Rectal smooth muscle tissue (tissue), 1 donor: ENCODE data around the gene FAM229B.
"Not testable (repeated sequence)": the region's sequence is repeated elsewhere in the genome, so short reads cannot be mapped to it uniquely, and the experiment has no call there.

Source experiments
- H3K27ac ChIP-seq: one replicate; pipeline ENCODE4 v1.7.0; 2013; ENCODE audit warnings: low read depth, low read length, inconsistent platforms
- H3K27me3 ChIP-seq: one replicate; pipeline ENCODE4 v1.7.0; 2013; ENCODE audit warnings: low read length; ENCODE audit not compliant: control insufficient read depth, insufficient read depth
- H3K36me3 ChIP-seq: one replicate; pipeline ENCODE4 v1.7.0; 2013; ENCODE audit warnings: low read length; ENCODE audit not compliant: control insufficient read depth, insufficient read depth
- H3K4me1 ChIP-seq: one replicate; pipeline ENCODE4 v1.7.0; 2013; ENCODE audit warnings: low read length; ENCODE audit not compliant: control insufficient read depth, insufficient read depth
- H3K4me3 ChIP-seq: one replicate; pipeline ENCODE4 v1.7.0; 2013; ENCODE audit warnings: low read length
- H3K9ac ChIP-seq: one replicate; pipeline ENCODE4 v1.7.0; 2013; ENCODE audit warnings: low read length

The FAM229B gene

DNA sequence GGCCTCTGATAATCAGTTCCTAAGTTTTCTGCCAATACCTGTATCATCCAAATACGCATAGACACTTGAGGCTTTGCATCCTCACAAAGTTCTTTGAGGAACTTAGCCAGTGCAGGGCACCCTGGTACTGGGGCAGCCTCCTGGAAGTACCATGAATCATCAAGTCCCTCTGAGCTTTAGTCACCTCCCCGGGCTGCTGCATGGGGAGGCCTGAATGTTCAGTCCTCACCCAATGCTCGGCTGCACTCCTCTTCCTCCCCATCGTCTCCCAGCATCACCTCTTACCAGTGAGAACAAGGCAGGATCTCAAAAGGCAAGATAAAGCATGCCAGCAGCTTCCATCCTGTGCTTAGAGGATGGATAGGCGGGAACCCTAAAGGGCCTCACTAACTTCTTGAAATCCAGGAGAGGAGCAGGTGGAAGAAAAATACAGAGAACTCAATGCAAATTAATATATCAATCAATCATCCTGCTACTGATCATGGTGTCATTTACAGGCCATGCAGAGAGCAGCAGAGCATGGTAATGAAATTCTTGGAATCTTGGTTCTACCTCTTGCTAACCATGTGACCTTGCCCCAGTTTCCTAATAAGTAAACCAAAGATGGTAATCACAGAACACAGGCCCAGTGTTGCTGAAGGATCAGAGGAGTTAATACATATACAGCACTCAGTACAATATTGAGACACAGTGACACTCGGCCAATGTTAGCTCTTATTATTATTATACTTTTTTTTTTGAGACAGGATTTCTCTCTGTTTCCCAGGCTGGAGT is 38.2 kb upstream of the FAM229B start:
- H3K9ac ChIP-seq: no peak overlapping the region
- no peak overlapping the region for H3K4me3 ChIP-seq
- H3K36me3 ChIP-seq: no peaks in the 10 kb centered on the region
- peaks cover 8% of the 10 kb centered on the region for H3K4me1 ChIP-seq
- H3K27ac ChIP-seq: no peak overlapping the region
- no peaks in the 10 kb centered on the region for H3K27me3 ChIP-seq

DNA sequence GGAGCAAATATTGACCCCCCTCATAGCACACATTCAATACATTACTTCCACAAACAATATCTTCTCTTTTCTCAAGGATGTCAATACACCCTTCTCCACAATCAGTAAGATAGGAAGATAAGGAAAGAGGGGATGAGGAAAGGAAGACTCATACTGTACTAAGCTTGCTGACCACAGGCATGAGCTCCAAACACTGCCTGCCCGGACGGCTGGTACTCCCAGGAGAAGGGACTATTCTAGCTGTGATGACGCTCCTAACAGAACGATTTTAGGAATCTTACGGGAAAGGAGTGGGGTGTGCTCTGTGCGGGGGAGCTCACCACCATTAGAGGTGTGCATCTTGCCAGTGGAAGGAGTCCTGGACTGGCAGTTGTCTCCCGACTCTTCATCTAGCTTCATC is 37.4 kb upstream of the FAM229B start:
- Histone ChIP-seq H3K4me1 (peaks cover 3% of the 10 kb centered on the region), H3K27ac (no peak overlapping the region), H3K36me3 (no peaks in the 10 kb centered on the region), H3K9ac (no peak overlapping the region), H3K4me3 (no peak overlapping the region), H3K27me3 (no peaks in the 10 kb centered on the region)

DNA sequence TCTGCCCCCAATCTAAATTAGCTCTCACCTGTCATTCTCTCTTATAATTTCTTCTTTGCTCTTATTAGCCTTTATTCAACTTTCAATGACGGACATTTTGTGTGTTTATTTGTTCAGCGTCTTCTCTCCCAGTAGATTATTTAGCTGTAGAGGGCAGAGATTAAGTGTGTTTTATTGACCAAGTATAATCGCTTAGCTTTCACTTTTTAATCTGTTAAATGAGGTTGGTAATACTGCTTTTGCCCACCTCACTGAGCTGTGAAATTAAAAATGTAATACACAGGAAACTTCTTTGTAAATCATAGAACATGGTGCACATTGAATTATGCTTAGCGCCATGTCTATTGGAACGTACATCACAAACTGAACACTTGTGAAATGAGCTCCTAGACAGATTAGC is 37.0 kb upstream of the FAM229B start:
- Histone ChIP-seq H3K4me1 (no peaks in the 10 kb centered on the region), H3K27me3 (no peaks in the 10 kb centered on the region), H3K36me3 (no peaks in the 10 kb centered on the region), H3K27ac (no peak overlapping the region), H3K9ac (no peak overlapping the region), H3K4me3 (no peak overlapping the region)

DNA sequence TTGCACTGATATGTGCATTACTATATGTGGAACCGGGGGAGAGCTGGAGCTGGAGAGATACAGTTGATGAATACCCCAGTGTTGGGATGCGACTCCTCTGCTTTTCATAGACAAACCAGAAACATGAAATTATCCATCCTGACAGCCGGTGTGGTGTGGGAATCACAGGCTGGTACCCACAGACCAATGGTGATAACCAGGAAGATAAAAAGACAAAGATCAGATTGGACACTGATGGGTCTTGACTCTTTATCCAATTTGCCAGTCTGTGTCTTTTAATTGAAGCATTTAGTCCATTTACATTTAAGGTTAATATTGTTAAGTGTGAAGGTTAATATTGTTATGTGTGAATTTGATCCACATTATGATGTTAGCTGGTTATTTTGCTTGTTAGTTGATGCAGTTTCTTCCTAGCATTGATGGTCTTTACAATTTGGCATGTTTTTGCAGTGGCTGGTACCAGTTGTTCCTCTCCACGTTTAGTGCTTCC is 36.1 kb upstream of the FAM229B start:
- H3K9ac ChIP-seq, H3K4me1 ChIP-seq, H3K27me3 ChIP-seq, H3K27ac ChIP-seq, H3K36me3 ChIP-seq, H3K4me3 ChIP-seq: not testable (repeated sequence)

DNA sequence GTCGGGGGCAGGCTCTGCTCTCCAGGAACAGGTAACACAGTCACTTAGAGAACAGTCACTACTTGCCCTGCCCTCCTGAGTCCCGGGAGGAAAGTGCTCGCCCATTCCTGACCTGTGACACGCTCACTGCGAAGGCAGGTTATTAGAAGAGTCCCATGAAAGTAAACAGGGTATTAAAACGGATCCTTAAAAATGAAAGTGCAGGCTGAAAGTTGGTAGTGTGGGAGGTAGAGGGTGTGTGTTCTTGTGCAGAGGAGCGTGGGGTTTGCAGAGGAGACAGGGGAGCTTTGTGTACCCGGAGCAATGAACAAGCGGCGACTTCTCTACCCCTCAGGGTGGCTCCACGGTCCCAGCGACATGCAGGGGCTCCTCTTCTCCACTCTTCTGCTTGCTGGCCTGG is 33.4 kb upstream of the FAM229B start, which contains the start of gene CCN6:
Gene CCN6, plus strand, starts transcription at position 104 of the 400 bp plus-strand sequence. Its CDS starts 254 bp downstream, at position 358.
- Histone ChIP-seq H3K4me3 (no peak within 1 kb of the TSS), H3K27ac (no peak within 1 kb of the TSS)

DNA sequence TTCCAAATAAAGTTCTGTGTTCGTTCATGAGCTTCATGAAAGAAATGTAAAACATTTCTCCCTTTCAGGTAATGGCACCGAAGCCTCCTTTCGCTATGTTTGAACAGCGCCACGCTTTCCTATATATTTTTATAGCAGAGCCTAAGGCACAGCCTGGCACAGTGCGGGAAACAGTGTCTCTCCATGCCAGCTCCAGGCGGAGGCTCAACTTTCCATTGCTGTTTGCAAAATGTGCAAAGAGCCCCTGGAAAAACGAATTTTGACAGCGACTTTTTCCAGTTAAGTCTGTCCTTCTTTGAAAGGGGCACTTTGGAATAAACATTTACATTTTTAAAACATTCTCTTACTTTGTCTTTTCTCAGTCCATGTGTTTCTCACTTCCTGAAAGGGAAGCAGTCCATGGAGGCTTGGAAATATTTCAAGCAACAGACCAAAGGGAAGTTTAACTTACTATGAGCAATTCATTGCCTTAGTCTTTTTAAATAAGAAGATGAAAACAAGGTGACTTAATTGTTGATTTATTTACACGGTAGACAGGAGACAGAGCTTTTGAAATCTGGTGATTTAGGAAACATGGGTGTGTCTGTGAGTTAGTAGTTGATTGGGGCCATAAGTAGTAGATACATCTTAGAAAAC is 32.7 kb upstream of the FAM229B start:
- Histone ChIP-seq H3K27me3 (no peaks in the 10 kb centered on the region), H3K4me1 (no peaks in the 10 kb centered on the region), H3K9ac (no peak overlapping the region), H3K4me3 (no peak overlapping the region), H3K27ac (no peak overlapping the region), H3K36me3 (no peaks in the 10 kb centered on the region)

More for the DNA sequence above, 33.4 kb upstream of the FAM229B start, which contains the start of gene CCN6:
- no peaks in the 10 kb centered on the region for H3K4me1 ChIP-seq
- H3K36me3 ChIP-seq: no peaks in the 10 kb centered on the region
- no peaks in the 10 kb centered on the region for H3K27me3 ChIP-seq
- no peak within 1 kb of the TSS for H3K9ac ChIP-seq

DNA sequence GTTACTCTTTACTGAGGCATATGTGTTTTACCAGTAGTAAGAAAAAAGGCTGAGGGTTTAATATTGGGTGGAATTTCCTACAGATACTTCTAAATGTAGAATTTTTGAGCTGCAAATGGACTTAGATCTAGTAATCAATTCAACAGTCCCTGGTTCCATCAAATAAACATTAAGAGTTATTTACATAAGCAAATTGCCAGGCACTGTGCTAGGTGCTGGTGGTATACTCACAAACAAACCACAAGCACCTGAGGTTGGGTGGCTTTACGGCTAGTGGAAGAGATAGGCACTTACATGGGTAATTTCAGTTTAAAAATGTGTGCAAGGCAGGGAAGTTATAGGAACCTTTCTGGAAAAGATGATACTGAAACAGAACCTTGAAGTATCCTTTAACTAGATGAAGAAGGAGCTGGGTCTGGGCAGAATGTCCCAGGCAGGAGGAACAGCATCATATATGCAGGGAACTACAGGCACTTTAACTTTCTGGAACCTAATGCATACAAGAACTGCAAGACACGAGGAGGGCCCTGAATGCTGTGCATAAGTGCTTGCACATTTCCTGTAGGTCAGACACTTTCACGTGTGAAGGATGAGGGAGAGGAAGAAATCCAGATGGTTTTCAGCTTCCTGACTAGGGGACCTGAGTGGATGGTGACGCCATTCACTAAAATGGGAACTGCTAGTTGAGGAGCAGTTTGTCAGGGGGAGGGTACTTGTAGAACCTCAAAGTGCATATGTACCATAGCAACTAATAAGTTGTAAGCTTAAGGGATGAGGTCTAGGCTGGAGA is 29.0 kb upstream of the FAM229B start:
- Histone ChIP-seq H3K4me1 (no peaks in the 10 kb centered on the region), H3K9ac (no peak overlapping the region), H3K4me3 (no peak overlapping the region), H3K27me3 (no peaks in the 10 kb centered on the region), H3K27ac (no peak overlapping the region), H3K36me3 (no peaks in the 10 kb centered on the region)

DNA sequence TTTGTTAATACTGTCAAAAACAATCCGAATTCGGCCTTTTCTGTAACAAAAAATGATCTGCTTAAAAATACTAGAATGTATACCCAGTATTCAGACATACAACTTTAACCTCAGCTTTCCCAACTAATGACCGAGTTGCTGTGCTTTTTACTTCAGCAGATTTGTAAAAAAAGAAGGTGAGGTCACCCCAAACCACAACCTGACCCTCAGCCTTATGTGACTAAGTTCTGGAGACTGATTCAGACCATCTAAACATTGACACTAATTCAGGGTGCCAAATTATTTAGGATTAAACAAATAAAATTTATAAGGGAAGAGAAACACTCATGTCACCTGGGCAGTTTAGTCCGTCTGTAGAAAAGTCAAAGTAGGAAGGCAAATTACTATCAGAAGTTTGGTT is 25.8 kb upstream of the FAM229B start:
- Histone ChIP-seq H3K4me1 (no peaks in the 10 kb centered on the region), H3K27ac (no peak overlapping the region), H3K4me3 (no peak overlapping the region), H3K27me3 (no peaks in the 10 kb centered on the region), H3K36me3 (no peaks in the 10 kb centered on the region), H3K9ac (no peak overlapping the region)

DNA sequence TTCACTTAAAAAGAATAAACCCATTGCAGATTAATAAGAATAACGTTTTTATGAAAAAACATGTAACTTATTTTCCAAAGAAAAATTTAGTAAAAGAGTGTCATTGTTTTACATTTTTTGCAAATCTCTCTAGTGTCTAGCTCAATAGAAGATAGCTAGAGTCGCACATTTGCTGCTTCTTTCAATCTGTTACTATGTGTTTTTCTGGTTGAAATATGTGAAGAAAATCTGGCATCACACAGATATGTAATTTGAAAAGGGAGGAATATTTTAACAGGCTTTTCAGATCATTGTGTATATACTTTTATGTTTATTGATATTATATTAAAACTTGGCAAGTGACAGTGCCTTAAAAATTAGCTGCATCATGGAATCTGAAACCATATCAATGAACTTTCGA is 24.4 kb upstream of the FAM229B start:
- no peak overlapping the region for H3K4me3 ChIP-seq
- no peak overlapping the region for H3K9ac ChIP-seq
- H3K4me1 ChIP-seq: no peaks in the 10 kb centered on the region
- no peaks in the 10 kb centered on the region for H3K36me3 ChIP-seq
- no peak overlapping the region for H3K27ac ChIP-seq
- H3K27me3 ChIP-seq: no peaks in the 10 kb centered on the region

DNA sequence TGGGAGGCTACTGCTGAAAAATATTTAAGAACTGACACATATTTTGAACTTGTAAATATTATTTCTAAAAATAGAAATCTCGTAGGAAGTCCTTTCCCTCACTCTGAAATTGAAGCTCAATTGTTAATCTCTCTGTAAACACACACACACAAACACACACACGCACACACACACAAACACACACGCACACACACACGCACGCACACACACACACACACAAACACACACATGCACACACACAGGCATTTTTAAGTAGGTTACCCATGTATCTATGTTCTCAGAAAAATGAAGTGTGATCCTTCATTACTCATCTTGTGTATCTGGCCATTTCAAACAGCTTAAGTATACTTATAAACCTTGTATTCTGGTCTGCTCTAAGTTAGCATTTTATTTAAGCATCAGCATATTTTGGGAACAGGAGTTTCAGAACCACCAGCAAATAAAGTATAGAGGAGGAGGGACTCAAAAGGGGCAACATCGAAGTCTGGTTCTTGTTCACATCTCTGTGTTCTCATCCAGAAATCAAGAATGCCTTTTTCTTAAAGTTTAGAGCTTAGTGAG is 21.9 kb upstream of the FAM229B start:
- Histone ChIP-seq H3K36me3 (no peaks in the 10 kb centered on the region), H3K4me1 (no peaks in the 10 kb centered on the region), H3K27ac (no peak overlapping the region), H3K9ac (no peak overlapping the region), H3K4me3 (no peak overlapping the region), H3K27me3 (no peaks in the 10 kb centered on the region)

DNA sequence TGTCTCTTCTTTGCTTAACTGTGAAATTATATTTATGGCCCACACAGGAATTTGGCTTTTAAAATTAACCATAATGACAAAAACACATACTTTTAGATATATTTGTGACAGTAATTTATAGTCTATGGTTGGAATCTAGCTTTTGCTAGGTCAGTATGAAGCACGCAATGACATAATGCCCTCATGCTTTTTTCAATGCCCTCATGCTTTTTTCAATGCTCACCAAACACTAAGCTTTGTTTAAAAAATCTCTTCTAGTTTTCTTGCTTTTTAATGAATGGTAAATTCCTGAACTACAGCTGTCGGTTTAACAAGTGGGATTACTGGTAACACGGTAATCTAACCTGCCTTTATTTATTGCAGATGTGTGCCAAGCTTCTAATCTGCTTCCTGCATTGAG is 20.8 kb upstream of the FAM229B start:
- H3K4me1 ChIP-seq: no peaks in the 10 kb centered on the region
- no peak overlapping the region for H3K9ac ChIP-seq
- no peaks in the 10 kb centered on the region for H3K36me3 ChIP-seq
- H3K27me3 ChIP-seq: no peaks in the 10 kb centered on the region
- H3K4me3 ChIP-seq: no peak overlapping the region
- H3K27ac ChIP-seq: no peak overlapping the region

DNA sequence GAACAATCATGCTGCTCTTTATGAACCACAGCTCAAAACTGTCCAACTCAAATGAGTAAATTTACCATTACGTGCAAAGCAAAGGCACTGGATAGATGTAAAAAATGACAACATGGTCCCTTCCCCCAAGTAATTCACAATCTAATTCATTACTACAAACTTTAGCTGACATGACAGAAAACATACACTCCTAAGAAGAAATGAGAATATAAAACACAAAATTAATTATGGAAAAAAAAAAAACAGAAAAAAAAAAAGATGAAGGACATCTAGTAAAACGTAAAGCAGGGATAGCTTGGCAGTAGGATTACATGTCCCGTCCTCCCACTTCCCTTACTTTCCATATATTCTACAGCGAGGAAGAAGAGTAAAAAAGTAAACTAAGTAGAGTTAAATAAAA is 5.8 kb upstream of the FAM229B start:
- no peak overlapping the region for H3K27ac ChIP-seq
- H3K36me3 ChIP-seq: peaks cover 6% of the 10 kb centered on the region
- H3K27me3 ChIP-seq: no peaks in the 10 kb centered on the region
- no peak overlapping the region for H3K9ac ChIP-seq
- peaks cover 2% of the 10 kb centered on the region for H3K4me1 ChIP-seq
- no peak overlapping the region for H3K4me3 ChIP-seq
